ENCODE data around the gene AUTS2. TPM values are rescaled to one million over a fixed set of nuclear protein-coding genes. Genes with fewer than 3 reads are reported as not detected.

The AUTS2 gene
- total and polyA plus RNA-seq, 2 of the 8 experiments (the other 6 are each of a cell fraction or from before 2014, with no cell fraction given), result 25.9 to 101 TPM

- TF ChIP-seq NANOG (IDR thresholded peaks at IDR 0.05; ENCODE audit: insufficient read depth, low read depth, low read length, poor library complexity, severe bottlenecking) (no peak), RAD21 (IDR thresholded peaks at IDR 0.05 in 1 of 2, conservative IDR thresholded peaks at IDR 0.05 in 1 of 2; ENCODE audit: low read depth in 2 of 2, low read length in 2 of 2) (no peak), KDM5A (IDR thresholded peaks at IDR 0.05; ENCODE audit: low read length) (no peak), RBBP5 (IDR thresholded peaks at IDR 0.05; ENCODE audit: borderline replicate concordance, low read depth, low read length) (no peak), ASH2L (IDR thresholded peaks at IDR 0.05; ENCODE audit: low read length) (no peak), SP1 (IDR thresholded peaks at IDR 0.05; ENCODE audit: low read depth, low read length) (no peak)
Measured at GRCh38 chr7:69761290-69761922, 163.1 kb downstream of the AUTS2 start (continued).
